HG02852 (cell line): ENCODE data around the gene NYAP1.
"Not testable (repeated sequence)": the region's sequence is repeated elsewhere in the genome, so short reads cannot be mapped to it uniquely, and the experiment has no call there.

ENCODE experiments used
- ATAC-seq: cut with Tn5 transposase; IDR thresholded peaks from one replicate; pipeline ENCODE4 v1.9.1; 2021; ENCODE audit warnings: mild to moderate bottlenecking, moderate library complexity; ENCODE audit not compliant: unreplicated experiment

The NYAP1 gene

GRCh38 chr7:100540073-100540723 is 56.5 kb downstream of the NYAP1 start:
- ATAC-seq = no peak

DNA sequence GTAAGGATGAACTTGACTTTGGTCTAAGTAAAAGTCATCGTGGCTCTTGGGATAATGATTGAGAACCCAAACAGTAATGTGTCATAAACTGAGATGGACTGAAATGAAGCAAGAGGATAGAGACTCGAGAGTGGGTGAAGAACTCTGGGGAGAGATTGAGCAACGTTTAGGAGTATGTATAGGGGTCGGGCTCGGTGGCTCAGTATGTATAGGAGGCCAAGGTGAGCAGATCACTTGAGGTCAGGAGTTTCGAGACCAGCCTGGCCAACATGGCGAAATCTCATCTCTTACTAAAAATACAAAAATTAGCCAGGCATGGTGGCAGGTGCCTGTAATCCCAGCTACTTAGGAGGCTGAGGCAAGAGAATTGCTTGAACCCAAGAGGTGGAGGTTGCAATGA is 57.6 kb downstream of the NYAP1 start:
- ATAC-seq = not testable (repeated sequence)

GRCh38 chr7:100543586-100543985 is 59.9 kb downstream of the NYAP1 start:
- no peak for ATAC-seq

GRCh38 chr7:100544386-100544785 is 60.7 kb downstream of the NYAP1 start:
- no peak for ATAC-seq
